ENCODE results near the gene SCRN1.

SCRN1 gene

GRCh38 chr7:29957521-29958310 lies 31.9 kb downstream of the SCRN1 start:
- H3K9ac ChIP-seq (ENCODE audit: low read depth in 1 of 2, low read length in 2 of 2) = no peak overlapping the region
- no peak overlapping the region for H3K27ac ChIP-seq (ENCODE audit: low read depth in 2 of 2, low read length in 2 of 2)
- H3K27me3 ChIP-seq (ENCODE audit: control insufficient read depth in 2 of 2, insufficient read depth in 2 of 2, low read length in 2 of 2) = no peaks in the 10 kb centered on the region
- H3K36me3 ChIP-seq (ENCODE audit: control insufficient read depth in 2 of 2, insufficient read depth in 2 of 2, low read length in 2 of 2) = no peaks in the 10 kb centered on the region
- H3K4me1 ChIP-seq (ENCODE audit: control insufficient read depth in 2 of 2, insufficient read depth in 2 of 2, low read length in 2 of 2) = no peaks in the 10 kb centered on the region
- no peaks in the 10 kb centered on the region for H3K9me3 ChIP-seq (ENCODE audit: control insufficient read depth in 2 of 2, low read length in 2 of 2)
- no peak overlapping the region for H3K4me3 ChIP-seq (ENCODE audit: low read length in 2 of 2)

GRCh38 chr7:29956487-29956836 lies 33.1 kb downstream of the SCRN1 start:
- Histone ChIP-seq H3K27ac (ENCODE audit: low read depth in 2 of 2, low read length in 2 of 2) (no peak overlapping the region), H3K9ac (ENCODE audit: low read depth in 1 of 2, low read length in 2 of 2) (no peak overlapping the region), H3K4me3 (ENCODE audit: low read length in 2 of 2) (no peak overlapping the region), H3K4me1 (ENCODE audit: control insufficient read depth in 2 of 2, insufficient read depth in 2 of 2, low read length in 2 of 2) (no peaks in the 10 kb centered on the region), H3K36me3 (ENCODE audit: control insufficient read depth in 2 of 2, insufficient read depth in 2 of 2, low read length in 2 of 2) (no peaks in the 10 kb centered on the region), H3K9me3 (ENCODE audit: control insufficient read depth in 2 of 2, low read length in 2 of 2) (no peaks in the 10 kb centered on the region), H3K27me3 (ENCODE audit: control insufficient read depth in 2 of 2, insufficient read depth in 2 of 2, low read length in 2 of 2) (no peaks in the 10 kb centered on the region)

- no peak overlapping the region for H3K4me3 ChIP-seq (ENCODE audit: low read length in 2 of 2)
- H3K27me3 ChIP-seq (ENCODE audit: control insufficient read depth in 2 of 2, insufficient read depth in 2 of 2, low read length in 2 of 2) = no peaks in the 10 kb centered on the region
- no peaks in the 10 kb centered on the region for H3K4me1 ChIP-seq (ENCODE audit: control insufficient read depth in 2 of 2, insufficient read depth in 2 of 2, low read length in 2 of 2)
- H3K9me3 ChIP-seq (ENCODE audit: control insufficient read depth in 2 of 2, low read length in 2 of 2) = no peaks in the 10 kb centered on the region
- H3K27ac ChIP-seq (ENCODE audit: low read depth in 2 of 2, low read length in 2 of 2) = no peak overlapping the region
- no peaks in the 10 kb centered on the region for H3K36me3 ChIP-seq (ENCODE audit: control insufficient read depth in 2 of 2, insufficient read depth in 2 of 2, low read length in 2 of 2)
- no peak overlapping the region for H3K9ac ChIP-seq (ENCODE audit: low read depth in 1 of 2, low read length in 2 of 2)
Measured at GRCh38 chr7:29955799-29956486, 33.7 kb downstream of the SCRN1 start.

DNA sequence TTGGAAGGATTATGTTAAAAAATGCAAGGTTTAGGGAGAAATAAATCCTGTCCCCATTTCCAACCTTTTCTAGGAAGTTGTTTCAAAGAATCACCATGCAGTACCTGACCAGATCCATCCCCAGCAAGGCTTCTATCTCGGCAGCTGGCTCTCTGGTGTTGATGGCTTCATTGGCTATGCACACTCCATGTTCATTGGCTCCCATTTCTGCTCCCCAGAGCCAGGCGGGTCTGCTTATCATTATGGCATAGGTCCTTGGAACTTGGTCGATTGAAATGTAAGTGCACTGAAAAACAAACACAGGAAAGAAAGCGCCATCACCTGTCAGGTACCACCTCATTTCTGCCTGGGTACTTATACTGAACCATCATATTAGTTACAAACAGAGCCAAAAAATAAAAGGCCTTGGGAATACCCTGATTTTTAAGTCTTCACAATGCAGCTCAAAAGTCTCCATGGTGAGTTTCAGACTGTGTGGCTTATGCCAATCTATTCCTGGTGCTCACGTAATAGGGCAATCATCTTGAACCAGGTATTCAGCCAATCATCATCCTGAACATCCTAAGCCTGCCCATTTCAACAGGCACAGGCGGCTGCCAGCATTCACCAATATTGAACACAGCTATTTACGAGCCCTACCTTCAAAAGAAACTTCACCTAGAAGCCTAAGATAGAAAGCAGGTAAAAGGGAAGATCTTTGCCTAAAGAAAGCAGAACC lies 34.4 kb downstream of the SCRN1 start:
- H3K9me3 ChIP-seq (ENCODE audit: control insufficient read depth in 2 of 2, low read length in 2 of 2) = no peaks in the 10 kb centered on the region
- H3K4me1 ChIP-seq (ENCODE audit: control insufficient read depth in 2 of 2, insufficient read depth in 2 of 2, low read length in 2 of 2) = no peaks in the 10 kb centered on the region
- H3K9ac ChIP-seq (ENCODE audit: low read depth in 1 of 2, low read length in 2 of 2) = no peak overlapping the region
- no peaks in the 10 kb centered on the region for H3K36me3 ChIP-seq (ENCODE audit: control insufficient read depth in 2 of 2, insufficient read depth in 2 of 2, low read length in 2 of 2)
- H3K27me3 ChIP-seq (ENCODE audit: control insufficient read depth in 2 of 2, insufficient read depth in 2 of 2, low read length in 2 of 2) = no peaks in the 10 kb centered on the region
- no peak overlapping the region for H3K27ac ChIP-seq (ENCODE audit: low read depth in 2 of 2, low read length in 2 of 2)
- H3K4me3 ChIP-seq (ENCODE audit: low read length in 2 of 2) = no peak overlapping the region

- H3K9ac ChIP-seq (ENCODE audit: low read depth in 1 of 2, low read length in 2 of 2) = no peak overlapping the region
- H3K36me3 ChIP-seq (ENCODE audit: control insufficient read depth in 2 of 2, insufficient read depth in 2 of 2, low read length in 2 of 2) = no peaks in the 10 kb centered on the region
- H3K27ac ChIP-seq (ENCODE audit: low read depth in 2 of 2, low read length in 2 of 2) = no peak overlapping the region
- no peaks in the 10 kb centered on the region for H3K9me3 ChIP-seq (ENCODE audit: control insufficient read depth in 2 of 2, low read length in 2 of 2)
- no peaks in the 10 kb centered on the region for H3K4me1 ChIP-seq (ENCODE audit: control insufficient read depth in 2 of 2, insufficient read depth in 2 of 2, low read length in 2 of 2)
- H3K27me3 ChIP-seq (ENCODE audit: control insufficient read depth in 2 of 2, insufficient read depth in 2 of 2, low read length in 2 of 2) = no peaks in the 10 kb centered on the region
- H3K4me3 ChIP-seq (ENCODE audit: low read length in 2 of 2) = no peak overlapping the region
Measured at GRCh38 chr7:29953726-29954347, 35.8 kb downstream of the SCRN1 start.

GRCh38 chr7:29951206-29951605 lies 38.4 kb downstream of the SCRN1 start:
- H3K36me3 ChIP-seq (ENCODE audit: control insufficient read depth in 2 of 2, insufficient read depth in 2 of 2, low read length in 2 of 2) = no peaks in the 10 kb centered on the region
- no peaks in the 10 kb centered on the region for H3K9me3 ChIP-seq (ENCODE audit: control insufficient read depth in 2 of 2, low read length in 2 of 2)
- peaks cover 0 to 4% of the 10 kb centered on the region in 2 donors for H3K4me1 ChIP-seq (ENCODE audit: control insufficient read depth in 2 of 2, insufficient read depth in 2 of 2, low read length in 2 of 2)
- H3K27ac ChIP-seq (ENCODE audit: low read depth in 2 of 2, low read length in 2 of 2) = no peak overlapping the region
- H3K9ac ChIP-seq (ENCODE audit: low read depth in 1 of 2, low read length in 2 of 2) = no peak overlapping the region
- no peak overlapping the region for H3K4me3 ChIP-seq (ENCODE audit: low read length in 2 of 2)
- no peaks in the 10 kb centered on the region for H3K27me3 ChIP-seq (ENCODE audit: control insufficient read depth in 2 of 2, insufficient read depth in 2 of 2, low read length in 2 of 2)

- no peaks in the 10 kb centered on the region for H3K9me3 ChIP-seq (ENCODE audit: control insufficient read depth in 2 of 2, low read length in 2 of 2)
- peaks cover 0 to 11% of the 10 kb centered on the region in 2 donors for H3K4me1 ChIP-seq (ENCODE audit: control insufficient read depth in 2 of 2, insufficient read depth in 2 of 2, low read length in 2 of 2)
- no peak overlapping the region for H3K27ac ChIP-seq (ENCODE audit: low read depth in 2 of 2, low read length in 2 of 2)
- H3K4me3 ChIP-seq (ENCODE audit: low read length in 2 of 2) = no peak overlapping the region
- no peaks in the 10 kb centered on the region for H3K36me3 ChIP-seq (ENCODE audit: control insufficient read depth in 2 of 2, insufficient read depth in 2 of 2, low read length in 2 of 2)
- no peaks in the 10 kb centered on the region for H3K27me3 ChIP-seq (ENCODE audit: control insufficient read depth in 2 of 2, insufficient read depth in 2 of 2, low read length in 2 of 2)
- H3K9ac ChIP-seq (ENCODE audit: low read depth in 1 of 2, low read length in 2 of 2) = no peak overlapping the region
Measured at GRCh38 chr7:29950480-29950879, 39.1 kb downstream of the SCRN1 start.

DNA sequence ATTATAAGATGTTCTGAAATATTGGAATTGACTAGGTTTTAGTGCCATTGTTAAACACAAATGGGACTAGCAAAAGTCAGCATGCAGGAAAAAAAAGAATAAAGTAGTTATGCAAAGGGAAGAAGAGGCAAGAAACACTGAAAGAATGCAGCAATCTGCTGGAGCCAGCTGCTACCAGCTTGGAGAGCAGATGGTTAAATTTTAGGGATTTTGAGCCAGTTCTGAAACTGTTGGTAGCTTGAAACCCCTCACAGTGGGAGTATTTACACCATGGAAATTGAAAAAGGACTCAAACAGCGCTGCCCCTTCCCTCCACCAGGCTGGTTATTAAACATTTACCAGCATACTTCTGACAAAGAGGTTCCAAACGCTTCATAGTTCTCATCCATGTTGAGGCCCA lies 41.0 kb downstream of the SCRN1 start:
- no peaks in the 10 kb centered on the region for H3K36me3 ChIP-seq (ENCODE audit: control insufficient read depth in 2 of 2, insufficient read depth in 2 of 2, low read length in 2 of 2)

DNA sequence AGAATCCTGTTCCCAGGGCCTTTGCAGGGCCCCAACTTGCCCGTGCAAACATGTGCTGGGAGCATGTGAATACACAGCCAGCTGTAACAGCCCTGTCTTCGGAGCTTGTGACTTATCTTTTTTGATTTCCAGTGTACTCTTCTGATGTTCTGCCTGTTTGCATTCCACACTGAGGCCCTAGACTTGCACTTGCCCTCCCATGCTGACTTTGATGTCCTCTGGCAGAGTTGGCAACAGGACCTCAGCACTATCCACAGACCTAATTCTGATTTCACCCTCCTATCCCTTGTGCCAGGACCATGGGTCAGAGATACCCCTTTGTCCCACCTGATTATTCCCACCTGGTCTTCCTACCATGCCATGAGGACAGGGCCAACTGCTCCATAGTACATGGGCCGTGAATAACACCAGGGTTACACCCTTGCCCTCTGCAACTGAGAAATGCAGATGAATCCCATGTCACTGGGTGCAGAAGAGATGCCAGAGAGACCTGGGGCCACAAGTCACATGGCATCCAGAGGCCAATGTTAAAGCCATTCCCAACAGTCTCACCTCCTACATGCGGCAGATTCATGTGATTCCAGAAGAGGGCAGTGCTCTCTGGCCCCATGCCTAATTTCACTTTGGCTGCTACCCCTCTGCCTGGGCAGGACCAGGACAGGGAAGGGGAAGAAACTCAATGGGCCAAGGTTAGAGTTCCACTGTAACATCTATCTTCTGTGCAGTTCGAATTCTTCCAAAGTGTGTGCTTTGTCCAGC lies 43.0 kb downstream of the SCRN1 start:
- Histone ChIP-seq H3K36me3 (ENCODE audit: control insufficient read depth in 2 of 2, insufficient read depth in 2 of 2, low read length in 2 of 2) (peaks cover 3 to 5% of the 10 kb centered on the region in 2 donors), H3K9ac (ENCODE audit: low read depth in 1 of 2, low read length in 2 of 2) (no peak overlapping the region), H3K4me3 (ENCODE audit: low read length in 2 of 2) (no peak overlapping the region), H3K4me1 (ENCODE audit: control insufficient read depth in 2 of 2, insufficient read depth in 2 of 2, low read length in 2 of 2) (peaks cover 0 to 11% of the 10 kb centered on the region in 2 donors), H3K27ac (ENCODE audit: low read depth in 2 of 2, low read length in 2 of 2) (no peak overlapping the region), H3K27me3 (ENCODE audit: control insufficient read depth in 2 of 2, insufficient read depth in 2 of 2, low read length in 2 of 2) (no peaks in the 10 kb centered on the region), H3K9me3 (ENCODE audit: control insufficient read depth in 2 of 2, low read length in 2 of 2) (no peaks in the 10 kb centered on the region)

More for the DNA sequence above, 41.0 kb downstream of the SCRN1 start:
- no peak overlapping the region for H3K27ac ChIP-seq (ENCODE audit: low read depth in 2 of 2, low read length in 2 of 2)
- no peak overlapping the region for H3K9ac ChIP-seq (ENCODE audit: low read depth in 1 of 2, low read length in 2 of 2)
- H3K9me3 ChIP-seq (ENCODE audit: control insufficient read depth in 2 of 2, low read length in 2 of 2) = no peaks in the 10 kb centered on the region
- no peaks in the 10 kb centered on the region for H3K27me3 ChIP-seq (ENCODE audit: control insufficient read depth in 2 of 2, insufficient read depth in 2 of 2, low read length in 2 of 2)
- H3K4me3 ChIP-seq (ENCODE audit: low read length in 2 of 2) = no peak overlapping the region
- peaks cover 0 to 11% of the 10 kb centered on the region in 2 donors for H3K4me1 ChIP-seq (ENCODE audit: control insufficient read depth in 2 of 2, insufficient read depth in 2 of 2, low read length in 2 of 2)
